Nephron progenitor cell (in vitro differentiated cells): Measurements from ENCODE around the gene CREBBP.

ENCODE experiments used
- DNase-seq: peaks from one replicate; pipeline ENCODE4 v3.0.0; 2021
- H3K27ac Mint-ChIP-seq: 2 replicates; pipeline ENCODE4 v1.8.0; 2021; ENCODE audit warnings: mild to moderate bottlenecking, moderate library complexity, mixed read lengths
- H3K27me3 Mint-ChIP-seq: 2 replicates; pipeline ENCODE4 v1.8.0; 2021; ENCODE audit warnings: mild to moderate bottlenecking, low read depth, mixed read lengths; ENCODE audit not compliant: poor library complexity
- H3K36me3 Mint-ChIP-seq: 2 replicates; pipeline ENCODE4 v1.8.0; 2021; ENCODE audit warnings: low read depth, mixed read lengths
- H3K4me1 Mint-ChIP-seq: 2 replicates; pipeline ENCODE4 v1.8.0; 2021; ENCODE audit warnings: mixed read lengths
- H3K4me3 Mint-ChIP-seq: 2 replicates; pipeline ENCODE4 v1.8.0; 2021; ENCODE audit warnings: mild to moderate bottlenecking, moderate library complexity, mixed read lengths
- H3K9me3 Mint-ChIP-seq: 2 replicates; pipeline ENCODE4 v1.8.0; 2021; ENCODE audit warnings: mild to moderate bottlenecking, moderate library complexity, mixed read lengths
- CTCF ChIP-seq: fragments of 200-600 bp; sonication (generic); IDR thresholded peaks from 2 replicates; pipeline ENCODE4 v1.5.0; 2021; ENCODE audit warnings: antibody characterized with exemption

The CREBBP gene

DNA sequence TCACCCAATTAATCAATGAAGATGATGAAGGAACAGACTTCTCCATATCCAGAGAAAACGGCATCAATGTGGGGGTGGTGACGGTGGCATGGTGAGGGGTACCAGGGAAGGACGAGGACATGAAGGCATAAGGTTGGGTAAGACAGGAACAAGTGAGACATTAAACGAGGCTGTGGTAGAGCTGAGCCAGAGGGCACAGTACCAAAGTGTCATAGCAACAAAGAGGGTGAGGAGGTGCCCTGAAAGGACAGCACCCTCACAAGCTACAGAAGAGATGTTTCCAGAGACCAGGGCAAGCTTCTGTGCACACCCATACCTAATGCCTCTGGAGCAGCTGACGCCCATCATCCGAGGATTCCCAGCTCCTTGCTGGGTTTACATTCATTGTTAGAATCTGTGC lies 105.7 kb downstream of the CREBBP start:
- H3K4me3 Mint-ChIP-seq: no peak overlapping the region
- H3K36me3 Mint-ChIP-seq: peaks cover 93% of the 10 kb centered on the region
- H3K27ac Mint-ChIP-seq: peak overlapping the region; percentile 36

DNA sequence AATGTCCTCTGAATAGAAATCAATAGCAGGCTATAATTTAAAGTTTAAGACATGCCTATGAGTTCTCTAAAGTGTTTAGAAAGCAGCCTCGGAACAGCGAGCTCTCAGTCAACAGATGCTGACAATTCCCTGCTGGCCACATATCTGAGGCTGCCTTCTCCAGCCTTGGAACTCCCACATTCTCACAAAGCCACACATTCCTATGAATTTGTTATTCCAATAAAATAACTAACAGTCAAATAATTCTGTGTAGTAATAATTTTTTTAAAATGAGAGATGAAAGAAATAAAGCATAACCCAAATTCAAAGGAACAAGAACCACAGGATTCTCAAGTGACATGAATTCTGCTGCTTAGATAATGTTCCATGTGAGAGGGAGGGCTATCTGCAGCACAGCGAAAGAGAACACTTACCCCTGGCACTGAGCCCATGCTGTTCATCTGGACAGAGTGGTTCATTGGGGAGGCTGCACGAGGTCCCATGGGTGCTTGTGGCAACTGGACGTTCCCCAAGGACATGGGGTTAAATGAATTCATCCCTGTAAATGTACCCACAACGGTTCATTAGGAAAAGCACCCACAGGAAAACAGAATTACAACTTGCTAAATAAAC lies 106.3 kb downstream of the CREBBP start:
- Mint-ChIP-seq H3K27me3 (no peaks in the 10 kb centered on the region), H3K4me3 (no peak overlapping the region), H3K9me3 (no peaks in the 10 kb centered on the region), H3K4me1 (no peaks in the 10 kb centered on the region), H3K36me3 (peaks cover 90% of the 10 kb centered on the region), H3K27ac (peak overlapping the region; percentile 15)
- TF ChIP-seq CTCF: no peak
- no peak for DNase-seq

More for the DNA sequence above, 105.7 kb downstream of the CREBBP start:
- Mint-ChIP-seq H3K9me3 (no peaks in the 10 kb centered on the region), H3K27me3 (peaks cover 2% of the 10 kb centered on the region), H3K4me1 (no peaks in the 10 kb centered on the region)
- DNase-seq: no peak
- no peak for TF ChIP-seq CTCF

DNA sequence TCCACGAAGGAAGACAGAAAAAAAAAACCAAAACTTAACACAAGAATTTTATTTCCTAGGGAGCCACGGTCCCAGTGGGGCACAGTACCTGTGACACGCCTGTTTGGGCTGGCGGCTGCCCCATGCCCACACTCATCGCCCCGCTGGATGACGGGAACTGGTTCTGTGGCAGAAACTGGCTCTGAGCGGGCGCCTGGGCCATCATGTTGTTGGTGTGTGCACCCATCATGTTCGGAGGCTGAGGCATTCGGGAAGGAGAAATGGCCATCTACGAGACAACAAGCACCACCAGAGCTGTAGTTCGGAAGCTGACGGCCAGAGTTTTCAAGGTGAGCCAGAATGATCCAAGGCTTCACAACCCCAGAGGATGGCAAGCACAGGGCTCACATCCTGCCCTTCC lies 106.8 kb downstream of the CREBBP start:
- Mint-ChIP-seq H3K9me3 (no peaks in the 10 kb centered on the region), H3K27ac (peak overlapping the region; percentile 60), H3K27me3 (no peaks in the 10 kb centered on the region), H3K4me3 (no peak overlapping the region), H3K4me1 (no peaks in the 10 kb centered on the region), H3K36me3 (peaks cover 92% of the 10 kb centered on the region)
- no peak for DNase-seq
- TF ChIP-seq CTCF: no peak

DNA sequence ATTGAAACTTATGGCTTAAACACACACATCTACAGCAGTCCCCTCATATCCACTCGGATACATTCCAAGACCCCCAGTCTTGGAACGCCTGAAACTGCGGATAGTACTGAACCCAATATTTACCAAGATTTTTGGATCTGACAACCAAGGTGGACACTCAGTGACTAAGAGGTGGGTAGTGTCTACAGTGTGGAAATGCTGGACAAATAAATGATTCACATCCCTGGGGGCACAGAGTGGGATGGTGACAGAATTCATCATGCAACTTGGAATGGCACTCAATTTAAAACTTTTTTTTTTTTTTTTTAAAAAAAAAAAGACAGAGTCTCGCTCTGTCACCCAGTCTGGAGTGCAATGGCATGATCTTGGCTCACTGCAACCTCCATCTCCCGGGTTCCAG lies 109.0 kb downstream of the CREBBP start:
- TF ChIP-seq CTCF: no peak
- Mint-ChIP-seq H3K9me3 (no peaks in the 10 kb centered on the region), H3K27ac (no peak overlapping the region), H3K4me1 (no peaks in the 10 kb centered on the region), H3K36me3 (peaks cover 90% of the 10 kb centered on the region), H3K4me3 (no peak overlapping the region), H3K27me3 (no peaks in the 10 kb centered on the region)
- DNase-seq: no peak

DNA sequence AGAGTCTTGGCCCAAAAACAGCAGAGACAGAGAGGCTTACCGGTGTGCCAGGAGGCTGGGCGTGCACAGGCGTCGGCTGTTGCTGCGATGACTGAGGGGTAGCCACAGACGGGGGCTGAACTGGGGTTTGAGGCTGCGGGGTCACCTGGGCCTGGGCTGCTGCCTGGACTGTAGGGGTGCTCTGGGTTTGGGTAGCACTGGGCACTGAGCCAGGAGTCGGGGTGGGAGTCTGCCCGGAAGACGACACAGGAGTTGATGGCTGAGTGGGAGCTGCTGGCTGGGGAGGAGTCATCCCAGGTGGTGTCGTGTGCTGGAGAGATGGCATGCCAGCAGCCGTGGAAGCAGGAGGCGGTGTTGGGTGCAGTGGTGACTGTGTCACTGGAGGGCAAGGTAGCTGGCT lies 110.0 kb downstream of the CREBBP start:
- Mint-ChIP-seq H3K4me1 (no peaks in the 10 kb centered on the region), H3K9me3 (no peaks in the 10 kb centered on the region), H3K27me3 (no peaks in the 10 kb centered on the region), H3K36me3 (peaks cover 89% of the 10 kb centered on the region), H3K4me3 (no peak overlapping the region), H3K27ac (no peak overlapping the region)
- DNase-seq: no peak
- TF ChIP-seq CTCF: no peak

- Mint-ChIP-seq H3K27me3 (no peaks in the 10 kb centered on the region), H3K36me3 (peaks cover 87% of the 10 kb centered on the region), H3K9me3 (no peaks in the 10 kb centered on the region), H3K4me3 (no peak overlapping the region), H3K27ac (no peak overlapping the region), H3K4me1 (no peaks in the 10 kb centered on the region)
- TF ChIP-seq CTCF: no peak
- no peak for DNase-seq
Measured at GRCh38 chr16:3769942-3770341, 110.6 kb downstream of the CREBBP start.
